Mesodermal cell (in vitro differentiated cells): ENCODE measurements around the gene SOBP.
A peak's percentile ranks its signal among the peaks of the same experiment; 100 is the strongest.

ENCODE experiments used
- H3K27ac ChIP-seq: 2 replicates; pipeline ENCODE4 v1.7.0; 2013; ENCODE audit warnings: mild to moderate bottlenecking, low read depth, low read length, moderate library complexity; ENCODE audit not compliant: severe bottlenecking
- H3K36me3 ChIP-seq: 2 replicates; pipeline ENCODE4 v1.7.1; 2013; ENCODE audit warnings: mild to moderate bottlenecking, low read length, moderate library complexity; ENCODE audit not compliant: control insufficient read depth, insufficient read depth
- H3K4me1 ChIP-seq: one replicate; pipeline ENCODE4 v1.7.1; 2013; ENCODE audit warnings: mild to moderate bottlenecking, low read length; ENCODE audit not compliant: insufficient read depth, control insufficient read depth, poor library complexity, severe bottlenecking
- H3K4me3 ChIP-seq: 2 replicates; pipeline ENCODE4 v1.7.0; 2013; ENCODE audit warnings: low read length, control low read depth, mild to moderate bottlenecking; ENCODE audit not compliant: insufficient read depth, poor library complexity, severe bottlenecking; ENCODE audit errors: extremely low read depth
- H3K9me3 ChIP-seq: 2 replicates; pipeline ENCODE4 v1.7.1; 2013; ENCODE audit warnings: mild to moderate bottlenecking, low read length, moderate library complexity; ENCODE audit not compliant: control insufficient read depth
- WGBS, 2 experiments: methylation state at CpG; one replicate each; pipeline ENCODE4 v1.1.5; 2013; ENCODE audit warnings: missing lambda C conversion rate in 2 of 2; ENCODE audit not compliant: insufficient coverage in 2 of 2; 5-methylcytosine and 5-hydroxymethylcytosine counted together

SOBP gene

DNA sequence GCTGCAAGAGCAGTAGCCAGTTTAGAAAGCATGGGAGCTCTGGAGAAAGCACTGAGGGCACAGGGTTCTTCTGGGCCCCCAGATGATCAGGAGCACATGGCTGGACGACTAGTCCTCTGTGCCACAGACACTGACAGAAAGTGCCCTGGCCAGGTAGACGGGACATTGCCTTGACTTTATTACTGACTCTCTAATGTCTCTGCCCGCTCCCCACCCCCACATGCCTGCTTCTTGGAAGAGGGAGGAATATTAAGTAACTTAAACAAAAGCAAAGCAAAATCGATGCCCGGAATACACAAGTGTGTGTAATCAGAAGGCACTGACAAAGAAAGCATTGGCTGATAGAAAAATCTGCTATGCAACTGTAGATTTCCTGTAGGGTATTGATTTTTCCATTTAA lies 99.3 kb downstream of the SOBP start:
- Histone ChIP-seq H3K27ac (no peak overlapping the region), H3K36me3 (no peaks in the 10 kb centered on the region), H3K9me3 (no peaks in the 10 kb centered on the region), H3K4me3 (no peak overlapping the region), H3K4me1 (no peaks in the 10 kb centered on the region)
- WGBS, 2 experiments, result 94 to 95% methylated on average over 2 to 3 of the region's 5 CpGs

GRCh38 chr6:107589934-107590333 lies 100.0 kb downstream of the SOBP start:
- Histone ChIP-seq H3K9me3 (no peaks in the 10 kb centered on the region), H3K27ac (peak overlapping the region; percentile 25), H3K4me1 (no peaks in the 10 kb centered on the region), H3K4me3 (no peak overlapping the region), H3K36me3 (no peaks in the 10 kb centered on the region)
- WGBS, 2 experiments, result 100% methylated on average over 1 of the region's 2 CpGs

DNA sequence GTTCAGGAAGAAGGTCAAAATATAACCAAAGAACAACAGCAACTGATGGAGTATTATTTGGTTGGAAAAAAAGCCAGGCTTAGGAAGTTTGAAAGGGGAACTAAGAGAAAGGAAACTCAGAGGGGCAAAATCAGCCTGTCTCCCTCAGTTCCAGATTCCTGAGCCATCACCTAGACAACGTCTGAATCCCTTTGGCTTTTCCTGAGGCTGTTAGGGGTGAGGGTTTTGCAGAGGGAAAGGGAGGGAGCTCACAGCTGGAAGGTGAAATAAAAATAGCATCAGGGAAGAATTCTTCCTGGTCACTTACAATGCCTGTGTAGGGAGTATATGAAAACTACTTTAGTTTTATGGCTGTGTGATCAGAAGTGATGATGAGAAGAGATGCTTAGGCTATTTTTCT lies 100.5 kb downstream of the SOBP start:
- Histone ChIP-seq H3K36me3 (no peaks in the 10 kb centered on the region), H3K27ac (peak overlapping the region; percentile 25), H3K9me3 (no peaks in the 10 kb centered on the region), H3K4me1 (no peaks in the 10 kb centered on the region), H3K4me3 (no peak overlapping the region)
- WGBS, 2 experiments, result no CpG with 5 or more reads among the region's 1 CpG

GRCh38 chr6:107591346-107591745 lies 101.4 kb downstream of the SOBP start:
- H3K4me1 ChIP-seq, result no peaks in the 10 kb centered on the region
- H3K4me3 ChIP-seq, result no peak overlapping the region
- H3K27ac ChIP-seq, result no peak overlapping the region
- H3K9me3 ChIP-seq, result no peaks in the 10 kb centered on the region
- no CpG with 5 or more reads among the region's 1 CpG for WGBS, 2 experiments
- H3K36me3 ChIP-seq, result no peaks in the 10 kb centered on the region

- Histone ChIP-seq H3K36me3 (no peaks in the 10 kb centered on the region), H3K9me3 (no peaks in the 10 kb centered on the region), H3K4me3 (no peak overlapping the region), H3K27ac (no peak overlapping the region), H3K4me1 (no peaks in the 10 kb centered on the region)
- no CpG with 5 or more reads among the region's 2 CpGs for WGBS, 2 experiments
These were observed 102.9 kb downstream of the SOBP start for GRCh38 chr6:107592806-107593205.

- no peaks in the 10 kb centered on the region for H3K36me3 ChIP-seq
- H3K9me3 ChIP-seq, result no peaks in the 10 kb centered on the region
- no peak overlapping the region for H3K4me3 ChIP-seq
- H3K4me1 ChIP-seq, result no peaks in the 10 kb centered on the region
- WGBS, 2 experiments, result no CpG with 5 or more reads among the region's 2 CpGs
- H3K27ac ChIP-seq, result no peak overlapping the region
These were observed 104.8 kb downstream of the SOBP start for GRCh38 chr6:107594736-107595135.

DNA sequence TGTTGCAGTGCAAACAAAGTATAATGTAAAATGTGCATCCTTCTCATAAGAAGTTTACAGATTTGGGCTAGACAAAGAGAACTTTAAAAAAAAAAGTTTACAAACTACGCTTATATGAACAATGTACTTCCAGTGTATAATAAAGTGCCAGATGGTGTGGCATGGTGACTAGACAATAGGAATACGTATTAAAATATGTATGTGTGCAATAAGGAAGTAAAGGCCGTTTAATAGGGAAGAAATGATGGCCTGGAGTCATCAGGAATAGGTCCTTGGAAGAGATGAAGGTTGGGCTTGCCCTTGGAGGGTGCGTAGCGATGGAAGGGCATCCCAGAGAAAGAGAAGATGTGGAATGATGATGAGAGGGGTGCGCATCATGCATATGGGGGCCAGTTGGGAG lies 108.2 kb downstream of the SOBP start:
- no peaks in the 10 kb centered on the region for H3K9me3 ChIP-seq
- H3K36me3 ChIP-seq, result no peaks in the 10 kb centered on the region
- H3K27ac ChIP-seq, result no peak overlapping the region
- H3K4me3 ChIP-seq, result no peak overlapping the region
- 95 to 100% methylated on average over 4 to 5 of the region's 6 CpGs for WGBS, 2 experiments
- peaks cover 14% of the 10 kb centered on the region for H3K4me1 ChIP-seq

DNA sequence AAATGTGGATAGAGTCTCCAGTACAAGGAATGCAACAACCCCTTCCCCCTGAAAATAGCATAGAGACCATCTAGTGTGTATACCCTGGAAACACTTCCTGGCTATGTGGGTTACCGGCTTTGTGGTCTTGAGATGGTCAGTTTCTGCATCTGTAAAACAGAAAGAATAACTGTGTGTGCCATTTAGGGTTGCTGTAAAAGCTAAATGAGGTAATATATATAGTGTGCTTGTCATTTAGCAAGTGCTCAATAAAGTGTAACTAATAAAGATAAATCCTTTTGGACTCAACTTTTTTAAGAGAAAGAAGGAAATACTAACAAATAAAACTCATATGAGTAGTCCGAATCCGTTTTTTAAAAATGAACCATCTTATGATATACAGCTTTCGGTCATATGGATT lies 109.1 kb downstream of the SOBP start:
- Histone ChIP-seq H3K36me3 (no peaks in the 10 kb centered on the region), H3K4me1 (peaks cover 14% of the 10 kb centered on the region), H3K4me3 (no peak overlapping the region), H3K9me3 (no peaks in the 10 kb centered on the region), H3K27ac (no peak overlapping the region)
- WGBS, 2 experiments, result 75 to 78% methylated on average over 1 of the region's 4 CpGs

DNA sequence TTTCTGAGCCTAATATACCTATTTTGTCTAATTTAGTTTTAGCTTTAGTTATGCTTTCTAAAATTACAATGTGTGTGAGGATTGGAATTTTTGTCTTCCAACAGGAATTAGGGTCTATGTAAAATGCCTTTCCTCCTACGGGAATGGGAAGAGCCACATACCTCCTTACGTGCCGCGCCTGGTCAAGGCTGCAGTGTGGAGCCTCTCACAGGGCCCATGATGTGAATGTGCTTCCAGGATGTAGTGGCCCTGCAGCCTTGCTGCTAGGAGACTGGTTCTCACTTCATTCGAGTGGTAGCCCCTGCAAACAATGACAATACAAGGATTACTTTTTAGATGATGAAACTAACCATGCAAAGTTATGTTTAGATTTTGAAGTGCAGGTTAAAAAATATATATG lies 110.2 kb downstream of the SOBP start:
- WGBS, 2 experiments, result 21 to 28% methylated on average over 3 of the region's 5 CpGs

GRCh38 chr6:107600936-107601335 lies 111.0 kb downstream of the SOBP start:
- Histone ChIP-seq H3K9me3 (no peaks in the 10 kb centered on the region), H3K27ac (no peak overlapping the region), H3K4me1 (peaks cover 14% of the 10 kb centered on the region), H3K4me3 (no peak overlapping the region), H3K36me3 (no peaks in the 10 kb centered on the region)
- 10 to 18% methylated on average over 3 of the region's 5 CpGs for WGBS, 2 experiments

More for the DNA sequence above, 110.2 kb downstream of the SOBP start:
- peaks cover 14% of the 10 kb centered on the region for H3K4me1 ChIP-seq
- peak overlapping the region; percentile 55 for H3K27ac ChIP-seq
- H3K36me3 ChIP-seq, result no peaks in the 10 kb centered on the region
- no peaks in the 10 kb centered on the region for H3K9me3 ChIP-seq
- no peak overlapping the region for H3K4me3 ChIP-seq

GRCh38 chr6:107601406-107601805 lies 111.5 kb downstream of the SOBP start:
- H3K36me3 ChIP-seq, result no peaks in the 10 kb centered on the region
- H3K9me3 ChIP-seq, result no peaks in the 10 kb centered on the region
- 90 to 94% methylated on average over 2 of the region's 3 CpGs for WGBS, 2 experiments
- H3K4me3 ChIP-seq, result no peak overlapping the region
- H3K27ac ChIP-seq, result no peak overlapping the region
- H3K4me1 ChIP-seq, result peaks cover 14% of the 10 kb centered on the region
